ENCODE measurements around the gene ITGA3.

- TF ChIP-seq, protein P1, sequence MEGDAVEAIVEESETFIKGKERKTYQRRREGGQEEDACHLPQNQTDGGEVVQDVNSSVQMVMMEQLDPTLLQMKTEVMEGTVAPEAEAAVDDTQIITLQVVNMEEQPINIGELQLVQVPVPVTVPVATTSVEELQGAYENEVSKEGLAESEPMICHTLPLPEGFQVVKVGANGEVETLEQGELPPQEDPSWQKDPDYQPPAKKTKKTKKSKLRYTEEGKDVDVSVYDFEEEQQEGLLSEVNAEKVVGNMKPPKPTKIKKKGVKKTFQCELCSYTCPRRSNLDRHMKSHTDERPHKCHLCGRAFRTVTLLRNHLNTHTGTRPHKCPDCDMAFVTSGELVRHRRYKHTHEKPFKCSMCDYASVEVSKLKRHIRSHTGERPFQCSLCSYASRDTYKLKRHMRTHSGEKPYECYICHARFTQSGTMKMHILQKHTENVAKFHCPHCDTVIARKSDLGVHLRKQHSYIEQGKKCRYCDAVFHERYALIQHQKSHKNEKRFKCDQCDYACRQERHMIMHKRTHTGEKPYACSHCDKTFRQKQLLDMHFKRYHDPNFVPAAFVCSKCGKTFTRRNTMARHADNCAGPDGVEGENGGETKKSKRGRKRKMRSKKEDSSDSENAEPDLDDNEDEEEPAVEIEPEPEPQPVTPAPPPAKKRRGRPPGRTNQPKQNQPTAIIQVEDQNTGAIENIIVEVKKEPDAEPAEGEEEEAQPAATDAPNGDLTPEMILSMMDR (IDR thresholded peaks at IDR 0.05; ENCODE audit: poor library complexity), result no peak
- no peak for TF ChIP-seq EZH2 (IDR thresholded peaks at IDR 0.05; ENCODE audit: borderline replicate concordance)
- TF ChIP-seq EZH2phosphoT487 (IDR thresholded peaks at IDR 0.05; ENCODE audit: low read depth, severe bottlenecking, unreplicated experiment), result no peak
These were observed 56.8 kb downstream of the ITGA3 start for GRCh38 chr17:50112694-50113093.

Data from hepatocyte (in vitro differentiated cells).